ENCODE data around the gene TP53BP2. TPM values are rescaled to one million over a fixed set of nuclear protein-coding genes. Genes with fewer than 3 reads are reported as not detected.
"Not testable (repeated sequence)": the region's sequence is repeated elsewhere in the genome, so short reads cannot be mapped to it uniquely, and the experiment has no call there.

The TP53BP2 gene
- total RNA-seq: 10 to 100 TPM; 16.4 to 33.2 (median 29.2) TPM

GRCh38 chr1:223845810-223846682 is at the start of gene TP53BP2:
TSS of gene TP53BP2 (minus strand) at chr1:223845947. CDS start at chr1:223845680, 267 bp downstream.
- Histone ChIP-seq H3K36me3 (no peaks in the 10 kb centered on the region), H3K4me3 (peak within 1 kb of the TSS; percentile 71 to 96 (median 89)), H3K27me3 (no peaks in the 10 kb centered on the region), H3K9me3 (no peaks in the 10 kb centered on the region), H3K27ac (peak within 1 kb of the TSS; percentile 94 to 99 (median 99)), H3K4me1 (peaks cover 12 to 56% (median 17%) of the 10 kb centered on the region in 3 donors)
- DNase-seq: peak; percentile 64
- WGBS, 2 donors: 0% methylated on average over 4 of the region's 107 CpGs; no CpG with 5 or more reads in 1 of the 2 donors
- intact Hi-C loops (cut with DNase I): no loop called here
- peak in 2 of 4 donors; percentile 79 to 91 for TF ChIP-seq POLR2A (IDR thresholded peaks at IDR 0.05)
- TF ChIP-seq, protein P1, sequence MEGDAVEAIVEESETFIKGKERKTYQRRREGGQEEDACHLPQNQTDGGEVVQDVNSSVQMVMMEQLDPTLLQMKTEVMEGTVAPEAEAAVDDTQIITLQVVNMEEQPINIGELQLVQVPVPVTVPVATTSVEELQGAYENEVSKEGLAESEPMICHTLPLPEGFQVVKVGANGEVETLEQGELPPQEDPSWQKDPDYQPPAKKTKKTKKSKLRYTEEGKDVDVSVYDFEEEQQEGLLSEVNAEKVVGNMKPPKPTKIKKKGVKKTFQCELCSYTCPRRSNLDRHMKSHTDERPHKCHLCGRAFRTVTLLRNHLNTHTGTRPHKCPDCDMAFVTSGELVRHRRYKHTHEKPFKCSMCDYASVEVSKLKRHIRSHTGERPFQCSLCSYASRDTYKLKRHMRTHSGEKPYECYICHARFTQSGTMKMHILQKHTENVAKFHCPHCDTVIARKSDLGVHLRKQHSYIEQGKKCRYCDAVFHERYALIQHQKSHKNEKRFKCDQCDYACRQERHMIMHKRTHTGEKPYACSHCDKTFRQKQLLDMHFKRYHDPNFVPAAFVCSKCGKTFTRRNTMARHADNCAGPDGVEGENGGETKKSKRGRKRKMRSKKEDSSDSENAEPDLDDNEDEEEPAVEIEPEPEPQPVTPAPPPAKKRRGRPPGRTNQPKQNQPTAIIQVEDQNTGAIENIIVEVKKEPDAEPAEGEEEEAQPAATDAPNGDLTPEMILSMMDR (IDR thresholded peaks at IDR 0.05): peak; percentile 52 to 86 (median 72)

DNA sequence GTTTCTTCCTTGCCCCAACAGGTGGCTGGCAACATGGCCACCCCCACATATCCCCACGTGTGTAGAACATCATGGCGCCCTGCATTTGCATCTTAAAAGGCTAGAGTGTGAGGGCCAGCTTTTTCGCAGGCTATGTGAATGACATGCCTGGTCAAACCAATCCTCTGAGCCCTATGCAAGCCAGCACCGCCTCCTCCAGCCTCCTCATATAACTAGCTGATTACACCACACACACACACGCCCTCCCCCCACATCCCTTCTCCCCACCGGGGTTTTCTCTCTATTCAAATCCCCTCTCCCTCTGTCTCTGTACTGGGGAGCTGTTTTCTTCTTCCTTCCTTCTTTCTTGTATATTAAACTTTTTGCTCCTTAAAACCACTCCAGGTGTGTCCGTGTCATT is 44.7 kb upstream of the TP53BP2 start:
- H3K4me3 ChIP-seq; intact Hi-C loops (cut with DNase I); H3K27me3 ChIP-seq; H3K9me3 ChIP-seq; H3K27ac ChIP-seq; H3K4me1 ChIP-seq; H3K36me3 ChIP-seq; DNase-seq: not testable (repeated sequence)
- WGBS, 2 donors: 73 to 74% methylated on average over 4 of the region's 7 CpGs

DNA sequence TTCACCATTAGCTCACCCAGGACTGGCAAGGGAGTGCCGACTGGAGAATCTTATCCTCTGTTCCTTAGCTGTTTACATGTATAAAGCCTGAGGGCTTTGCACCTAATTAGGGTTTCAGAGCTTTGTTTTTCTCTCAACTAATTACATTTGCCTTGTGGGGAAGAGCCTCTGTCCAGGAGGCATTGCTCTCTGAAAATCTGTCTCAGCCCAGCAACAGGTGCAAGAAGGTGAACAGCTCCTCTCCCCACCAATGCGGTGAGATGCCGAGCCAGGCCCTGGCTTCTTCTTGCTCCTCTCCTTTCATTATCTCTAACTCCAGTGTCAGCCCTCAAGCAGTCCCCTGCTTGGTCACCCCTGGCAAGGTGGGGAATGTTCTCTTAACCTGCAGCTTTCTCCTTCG is 43.6 kb upstream of the TP53BP2 start:
- DNase-seq: not testable (repeated sequence)

DNA sequence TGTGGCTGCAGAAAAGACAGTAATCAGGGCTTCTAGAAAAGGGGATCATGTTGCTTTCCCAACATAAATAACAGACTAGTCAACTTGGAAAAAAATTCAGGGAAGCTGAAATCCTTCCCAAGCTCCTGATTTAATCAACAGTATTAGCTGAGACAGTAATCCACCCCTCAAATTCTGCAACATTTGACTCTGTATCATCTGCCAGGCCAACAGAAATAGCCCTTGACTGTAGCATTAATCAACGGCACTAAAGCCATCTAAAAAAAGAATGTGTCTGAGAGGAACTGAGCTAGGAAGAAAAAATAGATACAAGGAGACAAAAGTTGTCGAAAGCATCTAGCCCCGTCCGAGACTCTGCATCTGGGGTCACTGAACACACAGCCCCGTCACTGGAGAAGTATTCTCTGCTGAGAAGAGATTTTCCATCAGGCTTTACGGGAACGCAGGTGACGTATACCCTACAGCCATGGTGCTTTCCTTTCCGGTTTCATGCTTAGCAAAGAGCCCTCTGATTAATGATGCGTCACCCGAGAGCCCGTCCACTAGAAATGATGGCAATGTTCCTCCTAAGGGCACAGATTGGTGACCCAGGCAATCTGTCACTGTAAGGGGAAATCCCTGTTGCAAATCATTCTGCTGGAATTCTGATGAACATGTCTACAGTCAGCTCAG is 42.1 kb upstream of the TP53BP2 start:
- intact Hi-C loops (cut with DNase I): no loop called here
- DNase-seq: no peak
- H3K27ac ChIP-seq: peak overlapping the region in 3 of 4 donors; percentile 1 to 64 (median 40)

More for the DNA sequence above, 43.6 kb upstream of the TP53BP2 start:
- H3K9me3 ChIP-seq; H3K36me3 ChIP-seq; intact Hi-C loops (cut with DNase I); H3K4me1 ChIP-seq; H3K4me3 ChIP-seq; H3K27me3 ChIP-seq; H3K27ac ChIP-seq: not testable (repeated sequence)
- WGBS, 2 donors: 85 to 94% methylated on average over 2 to 3 of the region's 4 CpGs

GRCh38 chr1:223886516-223886921 is 40.8 kb upstream of the TP53BP2 start:
- H3K4me1 ChIP-seq: peaks cover 0 to 5% (median 0%) of the 10 kb centered on the region in 3 donors
- H3K27ac ChIP-seq: no peak overlapping the region
- no peaks in the 10 kb centered on the region for H3K27me3 ChIP-seq
- no peak overlapping the region for H3K4me3 ChIP-seq
- H3K9me3 ChIP-seq: no peaks in the 10 kb centered on the region
- intact Hi-C loops (cut with DNase I): no loop called here
- DNase-seq: no peak
- H3K36me3 ChIP-seq: no peaks in the 10 kb centered on the region
- TF ChIP-seq, protein P1 (IDR thresholded peaks at IDR 0.05): no peak
- no peak for TF ChIP-seq POLR2A (IDR thresholded peaks at IDR 0.05)
- 38 to 51% methylated on average over 4 of the region's 4 CpGs for WGBS, 2 donors

More for the DNA sequence above, 42.1 kb upstream of the TP53BP2 start:
- WGBS, 2 donors: 16 to 32% methylated on average over 9 to 12 of the region's 12 CpGs
- H3K27me3 ChIP-seq: no peaks in the 10 kb centered on the region
- H3K4me3 ChIP-seq: peak overlapping the region in 1 of 4 donors; percentile 37
- no peaks in the 10 kb centered on the region for H3K9me3 ChIP-seq
- H3K4me1 ChIP-seq: peaks cover 0 to 5% (median 0%) of the 10 kb centered on the region in 3 donors
- no peak for TF ChIP-seq POLR2A (IDR thresholded peaks at IDR 0.05)
- TF ChIP-seq, protein P1 (IDR thresholded peaks at IDR 0.05): no peak
- no peaks in the 10 kb centered on the region for H3K36me3 ChIP-seq

DNA sequence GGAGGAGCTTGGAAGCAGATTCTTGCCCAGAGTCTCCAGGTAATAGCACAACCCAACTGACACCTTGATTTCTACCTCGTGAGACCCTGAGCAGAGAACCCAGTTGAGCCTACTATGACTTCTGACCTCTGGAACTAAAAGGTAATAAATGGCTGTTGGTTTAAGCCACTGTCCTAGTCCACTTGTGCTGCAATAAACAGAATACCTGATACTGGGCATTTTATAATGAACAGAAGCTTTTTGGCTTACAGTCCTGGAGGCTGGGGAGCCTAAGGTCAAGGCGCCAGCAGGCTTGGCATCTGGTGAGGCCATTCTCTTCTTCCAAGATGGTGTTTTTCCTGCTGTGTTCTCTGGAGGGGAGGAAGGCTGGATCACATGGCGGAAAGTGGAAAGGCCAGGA is 39.9 kb upstream of the TP53BP2 start:
- H3K4me3 ChIP-seq: no peak overlapping the region
- TF ChIP-seq, protein P1 (IDR thresholded peaks at IDR 0.05): no peak
- TF ChIP-seq POLR2A (IDR thresholded peaks at IDR 0.05): no peak
- no peaks in the 10 kb centered on the region for H3K36me3 ChIP-seq
- whole genome bisulfite sequencing, 2 donors: 93 to 100% methylated on average over 3 of the region's 3 CpGs
- no peak for DNase-seq
- intact Hi-C loops (cut with DNase I): no loop called here
- peaks cover 0 to 5% (median 0%) of the 10 kb centered on the region in 3 donors for H3K4me1 ChIP-seq
- no peaks in the 10 kb centered on the region for H3K9me3 ChIP-seq
- no peak overlapping the region for H3K27ac ChIP-seq
- no peaks in the 10 kb centered on the region for H3K27me3 ChIP-seq
